DOHH2 (cell line): ENCODE results near the gene ARMC8.

Experiments used
- EZH2phosphoT487 ChIP-seq: fragments of 200-600 bp; sonication (generic); IDR thresholded peaks from 2 replicates; pipeline ENCODE4 v1.6.1; 2017; ENCODE audit warnings: borderline replicate concordance, mild to moderate bottlenecking, antibody characterized with exemption, low read length, moderate library complexity, mixed read lengths
- TF ChIP-seq, protein P1 (sequence below): fragments of 200-600 bp; sonication (generic); IDR thresholded peaks from one replicate; pipeline ENCODE4 v1.5.1; 2014; ENCODE audit warnings: antibody characterized with exemption, mild to moderate bottlenecking, low read depth, low read length; ENCODE audit not compliant: poor library complexity, severe bottlenecking

GRCh38 chr3:138186221-138186620, 880 bp upstream of the ARMC8 start:
- TF ChIP-seq, protein P1, sequence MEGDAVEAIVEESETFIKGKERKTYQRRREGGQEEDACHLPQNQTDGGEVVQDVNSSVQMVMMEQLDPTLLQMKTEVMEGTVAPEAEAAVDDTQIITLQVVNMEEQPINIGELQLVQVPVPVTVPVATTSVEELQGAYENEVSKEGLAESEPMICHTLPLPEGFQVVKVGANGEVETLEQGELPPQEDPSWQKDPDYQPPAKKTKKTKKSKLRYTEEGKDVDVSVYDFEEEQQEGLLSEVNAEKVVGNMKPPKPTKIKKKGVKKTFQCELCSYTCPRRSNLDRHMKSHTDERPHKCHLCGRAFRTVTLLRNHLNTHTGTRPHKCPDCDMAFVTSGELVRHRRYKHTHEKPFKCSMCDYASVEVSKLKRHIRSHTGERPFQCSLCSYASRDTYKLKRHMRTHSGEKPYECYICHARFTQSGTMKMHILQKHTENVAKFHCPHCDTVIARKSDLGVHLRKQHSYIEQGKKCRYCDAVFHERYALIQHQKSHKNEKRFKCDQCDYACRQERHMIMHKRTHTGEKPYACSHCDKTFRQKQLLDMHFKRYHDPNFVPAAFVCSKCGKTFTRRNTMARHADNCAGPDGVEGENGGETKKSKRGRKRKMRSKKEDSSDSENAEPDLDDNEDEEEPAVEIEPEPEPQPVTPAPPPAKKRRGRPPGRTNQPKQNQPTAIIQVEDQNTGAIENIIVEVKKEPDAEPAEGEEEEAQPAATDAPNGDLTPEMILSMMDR, result no peak
- no peak for TF ChIP-seq EZH2phosphoT487
